SHP77 (cell line): ENCODE measurements around the gene ASCC1.
A peak's percentile ranks its signal among the peaks of the same experiment; 100 is the strongest.

Source experiments
- DNase-seq, 2 experiments: peaks; one replicate each; lab custom pipeline; 2025; lab: John Stamatoyannopoulos, UW

Gene ASCC1

DNA sequence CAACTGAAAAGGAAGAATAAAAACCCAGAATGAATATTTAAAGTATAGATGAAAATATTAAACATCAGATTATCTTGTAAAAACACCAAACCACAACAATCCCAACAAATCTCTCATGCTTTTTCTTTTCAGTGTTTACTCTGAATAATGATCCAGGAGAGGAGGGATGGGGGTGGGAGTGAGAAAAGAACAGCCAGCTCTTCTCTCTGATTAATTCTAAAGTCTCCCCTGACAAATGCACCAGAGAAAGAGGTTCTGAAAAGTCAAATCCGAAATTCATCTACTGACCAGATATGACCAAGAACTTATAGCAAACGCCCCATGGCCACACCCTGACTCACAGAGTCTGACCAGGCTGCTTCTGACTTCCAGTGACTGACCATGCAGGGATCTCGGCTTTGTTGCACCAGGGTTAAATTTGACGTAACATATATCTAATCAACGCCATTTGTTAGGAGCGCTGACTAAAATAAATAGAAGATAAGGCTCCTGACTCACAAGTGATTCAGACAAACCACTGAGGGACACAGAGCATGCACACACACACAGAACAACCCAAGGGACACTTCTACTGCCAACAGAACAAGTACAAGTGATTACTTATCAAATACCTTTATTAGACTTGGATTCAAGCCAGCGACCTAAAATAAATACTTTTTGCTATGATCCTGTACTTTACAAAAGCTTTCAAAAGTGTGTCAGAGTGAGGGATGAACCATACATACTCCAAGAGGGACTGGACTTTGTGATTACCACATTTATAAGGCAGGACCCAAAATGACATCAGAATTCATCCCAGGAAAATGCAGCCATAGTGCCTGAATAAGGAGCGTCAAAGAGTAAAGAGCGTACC, 118.4 kb downstream of the ASCC1 start:
- DNase-seq = no peak

DNA sequence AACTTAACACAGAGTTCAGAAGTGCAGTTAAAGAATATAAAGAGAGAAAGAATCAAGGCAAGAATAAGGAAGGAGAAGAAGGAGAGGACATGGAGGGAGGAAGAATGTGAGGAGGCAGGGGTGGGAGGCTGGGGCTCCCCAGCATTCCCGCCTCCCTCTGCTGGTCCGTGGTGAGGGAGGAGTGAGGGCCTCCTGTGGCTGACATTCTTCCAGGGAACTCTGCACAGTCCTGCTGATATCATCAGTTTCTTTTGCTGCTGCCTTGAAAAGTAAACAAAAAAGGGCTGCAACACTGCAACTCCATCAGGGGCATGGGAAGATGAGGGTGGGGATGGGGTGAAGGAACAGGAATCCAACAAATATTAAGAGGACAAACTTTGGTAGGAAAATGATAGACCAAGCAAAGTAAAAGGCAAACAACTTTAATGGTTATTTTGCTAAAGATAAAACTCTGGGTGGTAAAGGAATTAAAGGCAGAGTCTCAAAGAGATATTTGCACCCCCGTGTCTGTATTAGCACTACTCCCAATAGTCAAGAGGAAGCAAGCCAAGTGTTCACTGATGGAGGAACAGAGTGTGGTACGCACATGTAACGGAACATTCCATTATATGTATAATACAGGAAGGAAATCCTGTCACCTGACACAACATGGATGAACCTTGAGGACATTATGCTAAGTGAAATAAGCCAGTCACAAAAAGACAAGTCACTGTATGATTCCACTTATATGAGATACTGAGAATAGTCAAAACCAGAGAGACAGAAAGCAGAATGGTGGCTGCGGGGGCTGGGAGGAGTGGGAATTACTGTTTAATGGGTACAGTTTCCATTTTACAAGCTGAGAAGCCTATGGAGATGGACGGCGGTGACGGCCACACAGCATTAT, 119.7 kb downstream of the ASCC1 start:
- no peak for DNase-seq

DNA sequence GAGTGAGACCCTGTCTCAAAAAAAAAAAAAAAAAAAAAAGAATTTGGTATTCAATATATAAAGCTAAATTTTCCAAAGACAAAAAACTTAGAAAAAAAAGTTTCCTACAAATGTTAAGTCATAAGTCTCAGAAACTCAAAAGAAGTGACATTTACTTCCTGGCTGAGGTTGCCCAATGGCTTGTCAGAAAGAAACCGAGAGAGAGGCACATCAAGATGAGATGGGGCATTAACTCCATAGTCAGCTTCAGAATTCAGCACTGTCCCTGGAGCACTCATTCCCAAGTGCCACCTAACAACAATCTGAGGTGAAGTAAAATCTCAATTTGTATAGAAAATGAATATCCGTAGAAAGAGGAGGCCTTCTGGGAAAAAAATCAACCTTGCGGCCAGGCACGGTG, 120.9 kb downstream of the ASCC1 start:
- no peak for DNase-seq

DNA sequence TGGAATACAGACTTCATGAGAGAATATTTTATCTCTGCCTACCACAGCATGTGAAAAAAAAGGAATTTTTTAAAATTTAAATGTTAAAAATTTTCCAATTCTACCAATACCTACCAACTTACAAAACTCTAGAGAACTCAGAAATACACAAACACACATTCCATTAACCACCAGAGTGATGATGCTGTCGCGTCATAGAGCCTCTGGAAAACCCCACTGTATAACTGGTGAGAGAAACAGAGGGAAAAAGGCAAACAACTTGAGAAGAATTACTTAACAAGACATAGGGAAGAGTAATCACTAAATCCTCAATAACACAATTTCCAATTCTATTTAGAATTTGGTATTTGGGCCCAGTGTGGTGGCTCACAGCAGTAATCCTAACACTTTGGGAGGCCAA, 121.5 kb downstream of the ASCC1 start:
- DNase-seq = no peak

DNA sequence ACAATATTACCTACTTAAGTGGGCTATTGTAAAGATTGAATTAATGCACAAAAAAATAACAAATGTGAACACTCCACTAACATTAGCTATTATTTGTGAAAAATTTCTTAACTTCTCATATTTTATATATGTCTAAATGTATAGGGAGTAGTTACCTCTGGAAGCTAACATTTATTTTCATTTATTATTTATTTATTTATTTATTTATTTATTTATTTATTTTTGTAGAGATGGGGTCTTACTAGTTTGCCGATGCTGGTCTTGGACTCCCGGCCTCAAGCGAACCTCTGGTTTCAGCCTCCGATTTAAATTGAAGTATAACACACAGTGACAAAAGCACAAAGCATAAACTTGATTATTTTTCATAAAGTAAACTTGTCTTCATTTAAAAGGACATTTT, 122.6 kb downstream of the ASCC1 start:
- DNase-seq = no peak

DNA sequence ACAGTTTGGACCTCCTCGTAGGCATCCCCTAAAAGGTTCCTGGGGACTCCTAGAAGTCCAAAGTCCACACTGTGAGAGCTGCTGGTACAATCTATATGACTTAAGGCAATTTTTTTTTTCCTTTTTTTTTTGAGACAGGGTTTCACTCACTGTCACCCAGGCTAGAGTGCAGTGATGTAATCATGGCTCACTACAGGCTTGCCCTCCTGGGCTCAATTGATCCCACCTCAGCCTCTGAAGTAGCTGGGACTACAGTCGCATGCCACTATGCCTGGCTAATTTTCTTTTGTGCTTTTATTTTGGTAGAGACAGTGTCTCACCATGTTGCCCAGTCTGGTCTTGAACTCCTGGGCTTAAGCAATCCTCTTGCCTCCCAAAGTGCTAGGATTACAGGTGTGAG, 123.1 kb downstream of the ASCC1 start:
- DNase-seq = no peak

DNA sequence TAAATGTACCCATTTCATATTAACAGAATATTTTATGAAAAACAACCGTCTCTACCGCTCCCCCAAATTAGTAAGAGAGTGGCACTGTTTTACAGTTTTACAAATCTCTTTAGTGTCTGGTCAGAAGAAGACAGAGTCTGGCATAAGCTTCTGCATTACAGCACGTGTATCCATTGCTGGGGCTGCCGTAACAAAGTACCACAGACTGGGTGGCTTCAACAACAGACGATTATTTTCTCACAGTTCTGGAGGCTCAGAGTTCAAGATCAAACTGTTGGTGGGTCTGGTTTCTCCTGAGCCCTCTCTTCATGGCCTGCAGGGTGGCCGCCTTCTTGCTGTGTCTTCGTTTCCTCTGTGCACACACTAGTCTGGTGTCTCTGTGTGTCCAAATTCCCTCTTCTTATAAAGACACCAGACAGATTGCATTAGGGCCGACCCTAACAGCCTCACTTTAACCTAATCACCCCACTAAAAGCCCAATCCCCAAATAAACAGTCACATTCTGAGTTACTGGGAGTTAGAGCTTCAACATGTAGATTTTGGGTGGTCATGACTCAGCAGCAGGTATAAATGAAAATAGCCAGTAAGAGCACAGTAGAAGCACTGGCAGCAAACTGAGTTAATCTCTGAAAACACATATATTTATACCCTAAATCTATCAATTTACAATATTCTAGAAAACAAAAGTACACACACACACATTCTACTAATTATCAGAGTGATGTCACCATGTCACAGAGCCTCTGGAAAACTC, 123.7 kb downstream of the ASCC1 start:
- no peak for DNase-seq

DNA sequence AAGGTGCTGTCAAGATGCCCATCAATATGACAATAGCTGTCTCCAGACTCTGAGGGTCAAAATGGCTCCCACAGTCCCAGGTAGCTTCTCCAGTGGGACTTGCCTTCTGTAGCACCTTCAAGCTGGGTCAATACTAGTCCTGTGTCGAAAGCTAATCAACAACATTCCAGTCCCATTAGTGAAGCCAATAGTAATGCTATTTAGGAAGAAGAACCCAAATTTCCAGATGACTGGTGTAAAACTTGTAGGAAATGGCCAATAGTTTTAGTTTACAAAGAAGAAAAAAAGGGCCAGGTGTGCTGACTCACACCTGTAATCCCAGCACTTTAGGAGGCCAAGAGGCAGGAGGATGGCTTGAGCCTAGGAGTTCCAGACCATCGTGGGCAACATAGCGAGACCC, 125.8 kb downstream of the ASCC1 start:
- no peak for DNase-seq

DNA sequence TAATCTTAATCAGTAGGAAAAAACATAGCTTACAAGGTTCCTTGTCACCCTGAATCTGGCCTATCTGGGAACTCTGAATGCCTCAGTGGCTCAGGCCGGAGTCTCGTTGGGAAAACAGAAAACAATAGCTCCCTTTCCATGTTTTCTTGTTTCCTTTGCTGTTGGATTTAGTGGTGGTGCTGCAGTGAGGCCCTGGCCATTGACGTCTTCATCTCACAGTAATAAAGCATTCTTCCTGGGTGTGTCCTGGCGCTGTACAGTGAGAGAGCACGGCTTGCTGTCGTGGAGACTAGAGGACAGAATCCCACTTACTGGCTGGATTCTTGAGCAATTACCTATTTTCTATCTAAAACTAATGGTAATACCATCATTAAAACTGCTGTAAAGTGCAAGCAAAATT, 126.5 kb downstream of the ASCC1 start:
- DNase-seq = peak in 1 of 2 experiments; percentile 9

DNA sequence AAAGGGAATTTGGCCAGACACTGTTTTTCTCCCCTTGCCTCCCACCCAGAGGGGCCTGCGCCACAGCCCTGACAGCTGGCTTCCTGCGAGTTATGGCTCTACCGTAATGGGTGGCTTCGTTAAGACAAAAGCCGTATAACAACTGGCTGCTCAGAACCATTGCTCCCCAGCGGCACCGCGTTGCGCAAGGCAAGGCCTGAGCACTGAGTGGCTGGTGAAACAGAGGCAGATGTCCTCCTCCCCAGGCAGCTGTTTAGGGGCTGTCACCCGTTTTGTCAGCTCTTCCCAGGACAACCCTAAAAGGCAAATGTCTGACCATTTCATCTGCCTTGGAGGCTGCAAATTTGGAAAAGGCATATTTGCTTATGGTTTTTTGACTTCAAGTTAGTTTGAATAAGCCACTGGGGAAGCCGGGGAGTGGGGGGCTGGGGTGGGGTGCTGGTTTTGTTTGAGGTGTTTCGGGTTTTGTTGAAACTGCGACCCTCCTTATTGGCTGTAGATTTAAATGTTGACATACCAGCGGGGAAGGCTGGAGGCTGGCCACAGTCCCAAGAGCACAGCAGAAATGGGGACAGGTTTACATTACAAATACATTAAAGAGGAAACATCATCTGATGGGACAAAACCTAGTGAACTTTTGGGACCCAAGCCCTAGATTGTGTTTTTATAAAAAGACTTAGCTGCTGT, 127.0 kb downstream of the ASCC1 start:
- peak; percentile 5 to 18 for DNase-seq

DNA sequence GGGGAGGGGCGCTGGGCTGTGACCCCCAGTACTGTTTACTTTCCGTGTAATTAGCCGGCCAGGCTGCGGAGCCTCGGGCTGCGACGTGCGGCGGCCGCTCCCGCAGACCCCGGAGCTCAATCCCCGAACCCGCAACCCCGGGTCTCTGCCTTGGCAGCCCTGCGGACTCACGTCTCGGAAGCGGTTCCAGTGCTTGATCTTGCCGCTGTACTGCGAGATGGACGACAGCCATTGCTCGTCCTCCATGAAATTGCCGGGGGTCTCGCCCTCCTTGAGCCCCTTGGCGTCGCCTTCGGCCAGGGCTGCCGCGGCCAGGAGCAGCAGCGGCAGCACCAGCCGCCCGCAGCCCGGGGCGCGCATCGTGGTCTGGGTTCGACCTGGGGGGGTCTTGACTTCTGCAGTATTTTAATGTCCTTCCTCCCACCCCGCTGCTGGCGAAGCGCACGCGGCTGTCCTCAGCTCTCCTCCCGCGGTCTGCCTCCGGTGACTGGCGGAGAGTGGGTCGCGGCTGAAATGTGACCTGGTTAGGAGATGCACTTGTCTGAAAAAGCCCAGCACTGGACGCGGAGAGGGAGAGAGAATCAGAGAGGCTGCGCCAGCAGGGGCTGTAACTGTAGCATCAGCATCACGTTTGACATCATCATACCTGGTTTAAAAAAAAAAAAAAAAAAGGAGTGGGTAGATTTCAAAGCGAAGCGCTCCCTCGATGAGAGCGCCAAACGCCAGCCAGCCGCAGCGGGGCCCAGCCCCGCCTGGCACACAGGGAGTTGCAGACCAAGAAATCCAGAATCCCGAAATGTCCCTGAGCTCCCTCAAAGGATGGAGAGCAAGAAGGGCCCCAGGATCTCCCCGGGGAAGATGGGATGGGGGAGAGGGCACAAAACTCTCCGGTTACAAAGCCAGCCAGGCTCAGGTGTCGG, 127.8 kb downstream of the ASCC1 start, which contains the start of gene SPOCK2:
Gene SPOCK2 (minus strand): TSS at position 583 of the 920 bp plus-strand sequence. CDS start 223 bp downstream, at position 360.
- no peak for DNase-seq

DNA sequence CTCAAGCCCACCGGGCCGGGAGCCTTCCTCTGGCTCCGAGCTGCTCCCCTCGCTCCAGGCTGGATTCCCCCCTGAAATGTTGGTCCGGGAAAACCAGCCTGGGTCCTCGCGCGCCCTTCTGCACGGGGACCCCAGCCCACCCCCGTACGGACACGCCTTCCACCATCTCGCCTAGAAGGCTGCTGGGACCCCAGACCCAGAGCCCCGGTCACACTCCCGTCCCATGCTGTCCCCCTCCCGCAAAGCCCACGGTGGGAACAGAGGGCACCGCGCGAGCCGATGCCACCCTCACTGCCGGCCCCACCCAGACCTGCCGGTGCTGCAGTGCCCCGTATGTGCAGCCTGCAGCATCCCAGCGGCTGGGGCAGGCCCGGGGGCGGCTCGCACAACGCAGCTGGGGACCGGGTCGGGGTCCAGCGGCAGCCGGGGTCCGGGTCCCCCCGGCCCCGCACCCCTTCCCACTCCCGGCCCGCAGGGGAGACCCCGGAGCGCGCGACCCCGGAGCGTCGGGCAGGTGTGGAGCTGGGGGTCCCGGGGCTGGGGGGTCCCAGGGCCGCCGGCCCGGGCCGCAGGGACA, 128.6 kb downstream of the ASCC1 start:
- DNase-seq = no peak

DNA sequence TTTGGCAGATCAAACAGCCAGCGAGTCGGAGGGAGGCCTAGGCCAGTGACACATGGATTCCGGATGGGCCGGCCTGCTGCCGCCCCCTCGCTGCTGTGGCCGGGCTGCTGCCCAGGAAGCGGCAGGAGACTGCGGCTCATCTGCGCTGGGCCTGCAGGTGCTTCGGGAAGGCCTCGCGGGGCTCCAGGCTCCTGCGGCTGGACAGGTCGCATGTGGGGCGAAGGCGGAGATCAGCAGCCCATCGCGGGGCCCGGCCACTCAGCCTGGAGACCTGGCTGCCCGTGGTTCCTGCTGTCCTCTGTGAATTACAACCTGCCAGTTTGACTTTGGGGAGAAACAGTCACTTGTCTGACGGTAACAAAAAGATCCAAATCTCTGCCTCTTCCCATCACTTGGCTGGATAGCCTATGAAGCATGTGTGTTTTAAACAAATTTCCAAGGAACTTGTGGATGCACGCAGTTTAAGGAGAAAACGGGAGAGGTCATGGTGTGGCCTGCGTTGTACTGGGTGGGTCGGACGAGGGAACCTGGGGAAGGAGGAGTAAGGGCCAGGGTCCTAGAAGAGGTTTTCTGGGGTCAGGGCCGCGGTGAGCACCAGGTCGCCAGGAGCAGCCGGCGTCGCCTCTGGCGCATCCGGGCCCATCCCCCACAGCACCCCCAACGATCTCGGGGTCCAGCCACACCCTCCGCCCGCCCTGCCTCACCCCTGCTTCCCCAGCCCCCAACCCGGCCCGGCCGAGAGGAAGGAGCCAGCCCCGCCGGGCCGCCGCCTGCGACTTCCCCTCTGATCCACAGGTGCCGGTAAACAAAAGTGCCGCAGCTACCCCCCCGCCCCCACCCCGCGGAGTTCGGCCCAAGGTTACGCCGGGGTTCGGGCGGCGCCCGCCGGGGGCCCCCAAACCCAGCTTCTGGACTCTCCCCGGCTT, 129.3 kb downstream of the ASCC1 start:
- DNase-seq = no peak

DNA sequence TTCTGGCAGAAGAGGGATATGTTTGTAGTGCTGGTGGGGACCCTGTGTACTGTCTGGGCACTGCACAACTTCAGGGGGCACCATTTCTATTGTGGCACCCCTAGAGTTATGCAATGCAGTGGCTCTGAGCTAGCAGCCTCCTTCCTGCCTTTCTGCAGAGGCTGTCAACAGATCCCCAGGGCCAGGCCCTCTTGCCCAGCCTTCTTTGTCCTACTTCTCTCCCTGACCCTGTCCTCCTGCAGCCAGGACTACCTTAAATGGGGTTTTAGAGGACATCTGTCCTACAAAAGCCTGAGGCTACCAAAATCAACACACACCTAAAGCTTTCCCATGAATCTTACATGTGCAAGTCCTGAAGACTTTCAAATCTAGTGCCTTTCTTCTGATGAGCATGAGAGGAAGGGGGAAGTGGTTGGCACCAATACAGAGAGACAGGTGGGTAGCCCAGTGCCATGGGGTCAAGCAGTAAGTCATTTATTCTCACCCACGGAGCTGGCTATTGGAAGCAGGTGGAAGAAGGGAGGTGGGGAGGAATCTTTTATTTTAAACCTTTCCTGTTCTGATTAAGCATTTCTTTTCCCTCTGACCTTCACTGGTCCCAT, 130.1 kb downstream of the ASCC1 start:
- DNase-seq = no peak

DNA sequence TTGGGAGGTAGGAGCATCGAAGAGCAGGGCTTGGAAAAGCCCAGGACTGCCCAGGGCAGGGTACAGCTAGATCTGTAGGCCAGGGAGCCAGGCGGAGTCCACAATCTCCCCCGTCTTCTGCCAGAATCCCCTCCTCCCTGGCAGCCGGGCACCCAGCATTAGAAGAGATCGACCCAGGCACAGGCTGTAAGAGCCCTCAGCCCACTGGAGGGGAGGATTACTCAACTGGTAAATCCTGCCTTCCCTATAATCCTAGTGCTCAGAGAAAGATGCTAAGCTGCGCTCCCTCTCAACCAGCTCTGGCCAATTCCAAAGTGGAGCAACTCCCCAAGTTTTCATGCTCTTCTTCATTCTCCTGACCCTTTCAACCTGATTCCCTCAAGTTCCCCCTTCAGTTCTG, 130.9 kb downstream of the ASCC1 start:
- DNase-seq = no peak

DNA sequence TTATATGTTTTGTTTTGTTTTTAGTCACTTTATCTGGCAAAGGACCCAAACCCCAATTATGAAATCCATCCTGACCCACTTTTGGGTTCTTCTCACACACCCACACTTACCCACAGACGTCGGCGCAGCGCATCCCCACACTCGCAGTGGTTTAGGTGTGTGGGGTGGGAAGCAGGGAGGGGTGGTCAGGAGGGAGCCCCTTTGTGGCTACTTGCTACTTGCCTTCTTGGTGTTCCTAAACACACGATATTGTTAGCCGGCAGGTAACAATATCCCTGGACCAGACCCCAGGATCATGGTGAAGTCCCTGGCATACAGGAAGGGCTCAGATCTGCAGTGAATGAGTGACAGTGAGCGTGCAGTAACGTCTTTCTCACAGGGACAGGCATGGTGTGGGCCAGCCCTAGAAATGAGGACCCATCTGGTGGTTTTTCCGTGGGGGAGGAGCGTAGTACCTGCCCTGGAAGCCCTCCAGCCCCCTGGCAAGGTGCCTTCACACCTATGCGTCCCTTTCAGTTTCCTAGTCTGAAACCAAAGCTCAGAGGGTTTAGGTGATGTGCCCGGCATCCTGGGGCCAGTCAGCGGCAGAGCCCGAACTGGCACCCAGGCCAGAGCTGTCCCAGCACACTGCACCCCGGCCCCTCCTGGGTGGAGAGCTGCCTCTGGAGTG, 132.2 kb downstream of the ASCC1 start:
- no peak for DNase-seq

DNA sequence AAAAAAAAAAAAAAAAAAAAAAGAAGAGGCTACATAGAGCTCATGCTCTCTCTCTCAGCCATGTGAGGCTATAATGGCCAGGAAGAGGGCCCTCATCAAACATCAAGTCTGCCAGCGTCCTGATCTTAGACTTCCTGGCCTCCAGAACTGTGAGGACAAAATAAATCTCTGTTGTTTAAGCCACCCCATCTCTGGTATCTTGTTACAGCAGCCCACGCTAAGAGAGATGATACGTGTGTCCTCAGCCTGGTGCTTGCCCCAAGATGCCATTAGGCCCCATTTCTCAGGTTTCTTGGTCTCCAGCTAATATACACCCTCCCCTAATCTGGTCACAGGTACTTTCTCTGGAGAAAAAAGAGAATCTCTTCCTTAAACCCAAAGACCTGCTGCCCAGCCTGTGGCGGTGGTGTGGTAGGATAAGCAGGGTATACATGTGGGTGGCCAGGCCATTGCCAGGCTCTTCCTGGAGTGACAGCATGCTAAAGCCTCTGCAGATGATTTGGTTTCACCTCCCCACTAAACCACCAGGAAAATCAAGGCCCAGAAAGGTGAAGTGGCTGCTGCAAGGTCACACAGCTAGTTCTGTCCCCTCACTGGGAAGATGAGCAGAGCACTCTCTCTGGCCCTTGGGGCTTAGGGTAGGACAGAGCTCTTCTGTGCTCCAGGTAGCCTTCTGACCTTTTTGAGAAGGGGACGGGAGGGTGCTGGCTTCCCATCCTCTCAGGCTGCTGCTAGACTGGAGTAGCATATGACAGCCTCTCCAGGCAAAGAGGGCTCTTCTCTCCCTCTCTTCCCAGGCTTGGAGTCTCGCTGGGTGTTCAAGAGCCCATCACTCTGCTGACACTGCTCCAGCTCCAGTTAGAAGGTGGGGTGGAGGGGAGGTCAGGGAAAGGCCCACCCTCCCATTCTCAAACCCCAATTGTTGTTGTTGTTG, 133.0 kb downstream of the ASCC1 start:
- no peak for DNase-seq
